ENCODE data around the gene CD81.

CD81 gene

DNA sequence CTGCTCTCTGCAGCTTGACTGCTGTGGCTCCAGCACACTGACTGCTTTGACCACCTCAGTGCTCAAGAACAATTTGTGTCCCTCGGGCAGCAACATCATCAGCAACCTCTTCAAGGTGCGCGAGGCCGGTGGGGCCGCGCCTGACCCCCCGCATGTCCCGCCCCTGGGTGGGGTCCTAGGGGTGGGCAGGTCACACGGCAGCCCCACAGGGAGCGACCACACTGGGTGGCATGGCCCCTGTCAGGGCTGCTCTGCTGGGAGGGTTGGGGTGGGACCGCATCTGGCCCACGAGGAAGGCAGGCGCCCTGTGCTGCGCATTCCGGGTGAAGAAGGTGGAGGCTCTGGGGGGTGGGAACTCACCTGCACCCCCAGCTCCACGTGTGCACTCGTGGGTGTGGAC lies 18.7 kb downstream of the CD81 start:
- no peak overlapping the region for H3K4me3 ChIP-seq (ENCODE audit: low read depth, low read length)
- DNase-seq (ENCODE audit: low read depth) = no peak
- no peak for TF ChIP-seq MYC (IDR thresholded peaks at IDR 0.05; ENCODE audit: low read depth, low read length)
- no peak for TF ChIP-seq POLR2A (IDR thresholded peaks at IDR 0.05; ENCODE audit: extremely low read depth, insufficient read length)
- TF ChIP-seq, protein P1, sequence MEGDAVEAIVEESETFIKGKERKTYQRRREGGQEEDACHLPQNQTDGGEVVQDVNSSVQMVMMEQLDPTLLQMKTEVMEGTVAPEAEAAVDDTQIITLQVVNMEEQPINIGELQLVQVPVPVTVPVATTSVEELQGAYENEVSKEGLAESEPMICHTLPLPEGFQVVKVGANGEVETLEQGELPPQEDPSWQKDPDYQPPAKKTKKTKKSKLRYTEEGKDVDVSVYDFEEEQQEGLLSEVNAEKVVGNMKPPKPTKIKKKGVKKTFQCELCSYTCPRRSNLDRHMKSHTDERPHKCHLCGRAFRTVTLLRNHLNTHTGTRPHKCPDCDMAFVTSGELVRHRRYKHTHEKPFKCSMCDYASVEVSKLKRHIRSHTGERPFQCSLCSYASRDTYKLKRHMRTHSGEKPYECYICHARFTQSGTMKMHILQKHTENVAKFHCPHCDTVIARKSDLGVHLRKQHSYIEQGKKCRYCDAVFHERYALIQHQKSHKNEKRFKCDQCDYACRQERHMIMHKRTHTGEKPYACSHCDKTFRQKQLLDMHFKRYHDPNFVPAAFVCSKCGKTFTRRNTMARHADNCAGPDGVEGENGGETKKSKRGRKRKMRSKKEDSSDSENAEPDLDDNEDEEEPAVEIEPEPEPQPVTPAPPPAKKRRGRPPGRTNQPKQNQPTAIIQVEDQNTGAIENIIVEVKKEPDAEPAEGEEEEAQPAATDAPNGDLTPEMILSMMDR (IDR thresholded peaks at IDR 0.05; ENCODE audit: low read depth, low read length) = no peak
- TF ChIP-seq, protein P2, sequence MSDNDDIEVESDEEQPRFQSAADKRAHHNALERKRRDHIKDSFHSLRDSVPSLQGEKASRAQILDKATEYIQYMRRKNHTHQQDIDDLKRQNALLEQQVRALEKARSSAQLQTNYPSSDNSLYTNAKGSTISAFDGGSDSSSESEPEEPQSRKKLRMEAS (IDR thresholded peaks at IDR 0.05; ENCODE audit: low read depth, low read length) = no peak

DNA sequence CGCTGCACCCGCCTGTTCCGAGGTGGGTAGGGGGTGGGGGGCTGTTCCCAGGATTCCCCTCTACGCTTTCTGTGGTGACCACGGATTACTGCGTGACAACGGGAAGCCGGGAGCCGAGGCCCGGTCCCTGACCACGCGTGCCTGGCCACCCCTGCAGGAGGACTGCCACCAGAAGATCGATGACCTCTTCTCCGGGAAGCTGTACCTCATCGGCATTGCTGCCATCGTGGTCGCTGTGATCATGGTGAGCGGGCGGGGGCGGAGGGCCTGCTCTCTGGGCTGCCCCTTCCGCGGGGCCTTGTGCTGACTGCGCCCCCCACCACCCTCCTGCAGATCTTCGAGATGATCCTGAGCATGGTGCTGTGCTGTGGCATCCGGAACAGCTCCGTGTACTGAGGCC lies 19.4 kb downstream of the CD81 start:
- H3K4me3 ChIP-seq (ENCODE audit: low read depth, low read length) = no peak overlapping the region
- no peak for DNase-seq (ENCODE audit: low read depth)
- TF ChIP-seq, protein P1 (IDR thresholded peaks at IDR 0.05; ENCODE audit: low read depth, low read length) = no peak
- TF ChIP-seq, protein P2 (IDR thresholded peaks at IDR 0.05; ENCODE audit: low read depth, low read length) = no peak
- TF ChIP-seq MYC (IDR thresholded peaks at IDR 0.05; ENCODE audit: low read depth, low read length) (no peak), POLR2A (IDR thresholded peaks at IDR 0.05; ENCODE audit: extremely low read depth, insufficient read length) (no peak)

DNA sequence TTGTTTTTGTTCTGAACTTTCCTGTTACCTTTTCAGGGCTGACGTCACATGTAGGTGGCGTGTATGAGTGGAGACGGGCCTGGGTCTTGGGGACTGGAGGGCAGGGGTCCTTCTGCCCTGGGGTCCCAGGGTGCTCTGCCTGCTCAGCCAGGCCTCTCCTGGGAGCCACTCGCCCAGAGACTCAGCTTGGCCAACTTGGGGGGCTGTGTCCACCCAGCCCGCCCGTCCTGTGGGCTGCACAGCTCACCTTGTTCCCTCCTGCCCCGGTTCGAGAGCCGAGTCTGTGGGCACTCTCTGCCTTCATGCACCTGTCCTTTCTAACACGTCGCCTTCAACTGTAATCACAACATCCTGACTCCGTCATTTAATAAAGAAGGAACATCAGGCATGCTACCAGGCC lies 19.9 kb downstream of the CD81 start:
- TF ChIP-seq POLR2A (IDR thresholded peaks at IDR 0.05; ENCODE audit: extremely low read depth, insufficient read length) (no peak), MYC (IDR thresholded peaks at IDR 0.05; ENCODE audit: low read depth, low read length) (no peak)
- TF ChIP-seq, protein P2 (IDR thresholded peaks at IDR 0.05; ENCODE audit: low read depth, low read length) = no peak
- TF ChIP-seq, protein P1 (IDR thresholded peaks at IDR 0.05; ENCODE audit: low read depth, low read length) = no peak
- H3K4me3 ChIP-seq (ENCODE audit: low read depth, low read length) = no peak overlapping the region
- no peak for DNase-seq (ENCODE audit: low read depth)

- no peak for TF ChIP-seq MYC (IDR thresholded peaks at IDR 0.05; ENCODE audit: low read depth, low read length)
- TF ChIP-seq, protein P2 (IDR thresholded peaks at IDR 0.05; ENCODE audit: low read depth, low read length) = no peak
- no peak for DNase-seq (ENCODE audit: low read depth)
- H3K4me3 ChIP-seq (ENCODE audit: low read depth, low read length) = peak overlapping the region; percentile 71
Observed at GRCh38 chr11:2398664-2399355, 21.7 kb downstream of the CD81 start.

DNA sequence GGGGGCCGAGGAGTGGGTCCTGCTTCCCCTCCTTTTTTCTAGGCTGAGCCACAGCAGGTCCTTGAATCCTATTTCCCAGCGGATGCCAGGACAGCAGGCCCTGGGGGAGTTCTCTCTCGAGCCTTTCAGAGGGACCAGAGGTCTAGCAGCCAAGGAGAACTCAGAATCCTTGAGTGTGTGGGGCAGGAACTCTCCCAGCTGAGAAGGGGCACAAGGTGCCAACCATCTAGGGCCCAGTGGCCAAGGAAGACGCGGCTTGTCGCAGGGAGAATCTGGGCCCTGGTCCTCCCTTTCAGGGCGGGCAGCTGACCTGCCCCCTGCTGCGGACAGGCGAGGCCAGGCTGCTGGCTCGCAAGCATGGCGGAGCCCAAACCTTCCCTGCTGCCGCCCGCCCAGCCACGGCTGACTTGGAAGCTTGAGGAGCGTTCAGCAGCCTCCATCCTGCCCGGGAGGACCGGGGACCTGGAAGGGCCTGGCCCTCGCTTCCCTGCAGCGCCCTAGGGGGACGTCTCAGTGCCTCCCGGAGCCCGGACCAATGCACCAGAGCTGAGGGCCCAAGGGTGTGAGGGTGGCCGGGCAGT lies 22.5 kb downstream of the CD81 start:
- TF ChIP-seq, protein P2 (IDR thresholded peaks at IDR 0.05; ENCODE audit: low read depth, low read length) = no peak
- TF ChIP-seq MYC (IDR thresholded peaks at IDR 0.05; ENCODE audit: low read depth, low read length) (no peak), POLR2A (IDR thresholded peaks at IDR 0.05; ENCODE audit: extremely low read depth, insufficient read length) (no peak)
- TF ChIP-seq, protein P1 (IDR thresholded peaks at IDR 0.05; ENCODE audit: low read depth, low read length) = no peak
- DNase-seq (ENCODE audit: low read depth) = no peak
- H3K4me3 ChIP-seq (ENCODE audit: low read depth, low read length) = peak overlapping the region; percentile 71

DNA sequence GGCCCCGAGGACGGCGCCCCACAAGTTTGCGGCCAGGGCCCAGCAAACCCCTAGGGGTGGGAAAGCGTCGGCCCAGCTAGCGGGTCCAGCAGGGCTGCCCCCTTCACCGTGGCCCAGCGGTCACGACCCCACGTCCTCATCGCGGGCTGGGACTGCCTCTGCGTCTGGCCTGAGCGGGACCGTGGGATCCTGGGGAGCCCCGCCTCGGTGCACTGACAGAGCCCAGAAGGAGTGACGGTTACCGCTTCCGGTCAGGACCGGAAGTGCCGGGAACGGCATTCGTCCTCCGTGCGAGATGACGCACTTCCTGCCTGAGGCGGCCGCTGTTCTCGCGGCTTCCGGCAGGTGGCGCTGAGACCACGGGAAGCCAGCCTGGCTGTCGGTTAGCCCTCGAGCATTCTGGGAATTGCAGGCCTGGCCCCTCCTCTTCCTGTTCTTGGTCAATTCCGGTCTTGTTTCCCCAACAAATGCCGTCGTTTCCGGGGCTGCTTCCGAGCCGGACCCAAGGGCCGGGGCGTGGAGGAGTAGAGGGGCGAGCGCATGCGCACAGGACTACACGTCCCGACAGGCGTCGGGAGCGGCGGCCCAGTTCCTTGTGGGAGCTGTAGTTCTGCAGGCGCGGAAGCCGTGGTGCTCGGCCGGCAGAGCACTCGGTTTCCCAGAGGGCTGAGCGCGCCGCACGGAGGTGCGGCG lies 23.1 kb downstream of the CD81 start, which contains the start of gene TSSC4:
TSSC4 (plus strand) TSS at position 682 of the 693 bp plus-strand sequence. CDS start 1,884 bp downstream, outside the sequence.
- TF ChIP-seq, protein P2 (IDR thresholded peaks at IDR 0.05; ENCODE audit: low read depth, low read length) = peak; percentile 64; the same call in 1 of the 2 replicates
- TF ChIP-seq POLR2A (IDR thresholded peaks at IDR 0.05; ENCODE audit: extremely low read depth, insufficient read length) = peak; percentile 63
- TF ChIP-seq, protein P1 (IDR thresholded peaks at IDR 0.05; ENCODE audit: low read depth, low read length) = peak; percentile 84
- peak; percentile 71 for TF ChIP-seq MYC (IDR thresholded peaks at IDR 0.05; ENCODE audit: low read depth, low read length)
- DNase-seq (ENCODE audit: low read depth) = peak; percentile 100
- H3K4me3 ChIP-seq (ENCODE audit: low read depth, low read length) = peak within 1 kb of the TSS; percentile 99
